ENCODE data around the gene NPR2.

DNA sequence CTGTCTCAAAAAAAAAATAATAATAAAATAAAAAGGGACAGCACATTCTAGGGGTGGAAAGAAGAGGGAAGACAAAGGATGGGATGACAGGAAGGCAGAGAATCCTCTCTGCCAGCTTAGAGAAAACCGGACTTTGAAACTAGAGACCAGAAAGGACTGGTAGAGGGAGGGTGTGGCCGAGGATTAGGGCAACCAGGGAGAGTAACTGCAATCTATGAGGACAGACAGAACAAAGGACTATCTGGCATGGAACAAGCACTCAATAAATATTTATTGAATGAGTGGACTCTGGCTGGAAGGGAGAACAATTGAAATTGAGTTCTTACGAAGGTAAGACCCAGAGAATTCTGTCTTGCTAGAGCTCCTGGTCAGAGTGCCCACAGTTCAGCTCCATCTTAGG, 44.8 kb upstream of the NPR2 start:
- TF ChIP-seq, protein P1, sequence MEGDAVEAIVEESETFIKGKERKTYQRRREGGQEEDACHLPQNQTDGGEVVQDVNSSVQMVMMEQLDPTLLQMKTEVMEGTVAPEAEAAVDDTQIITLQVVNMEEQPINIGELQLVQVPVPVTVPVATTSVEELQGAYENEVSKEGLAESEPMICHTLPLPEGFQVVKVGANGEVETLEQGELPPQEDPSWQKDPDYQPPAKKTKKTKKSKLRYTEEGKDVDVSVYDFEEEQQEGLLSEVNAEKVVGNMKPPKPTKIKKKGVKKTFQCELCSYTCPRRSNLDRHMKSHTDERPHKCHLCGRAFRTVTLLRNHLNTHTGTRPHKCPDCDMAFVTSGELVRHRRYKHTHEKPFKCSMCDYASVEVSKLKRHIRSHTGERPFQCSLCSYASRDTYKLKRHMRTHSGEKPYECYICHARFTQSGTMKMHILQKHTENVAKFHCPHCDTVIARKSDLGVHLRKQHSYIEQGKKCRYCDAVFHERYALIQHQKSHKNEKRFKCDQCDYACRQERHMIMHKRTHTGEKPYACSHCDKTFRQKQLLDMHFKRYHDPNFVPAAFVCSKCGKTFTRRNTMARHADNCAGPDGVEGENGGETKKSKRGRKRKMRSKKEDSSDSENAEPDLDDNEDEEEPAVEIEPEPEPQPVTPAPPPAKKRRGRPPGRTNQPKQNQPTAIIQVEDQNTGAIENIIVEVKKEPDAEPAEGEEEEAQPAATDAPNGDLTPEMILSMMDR (conservative IDR thresholded peaks at IDR 0.05 in 1 of 2, IDR thresholded peaks at IDR 0.05 in 1 of 2; ENCODE audit: extremely low read depth in 1 of 2, insufficient read depth in 1 of 2, low read depth in 1 of 2, low read length in 2 of 2) = no peak
- TF ChIP-seq EZH2 (IDR thresholded peaks at IDR 0.05; ENCODE audit: borderline replicate concordance, low read length) = no peak
